Fibroblast of skin of right biceps (primary cell): ENCODE measurements around the gene RBP5.

ENCODE experiments used
- DNase-seq: peaks from one replicate; pipeline ENCODE4 v3.0.0-alpha.2; 2013

The RBP5 gene

DNA sequence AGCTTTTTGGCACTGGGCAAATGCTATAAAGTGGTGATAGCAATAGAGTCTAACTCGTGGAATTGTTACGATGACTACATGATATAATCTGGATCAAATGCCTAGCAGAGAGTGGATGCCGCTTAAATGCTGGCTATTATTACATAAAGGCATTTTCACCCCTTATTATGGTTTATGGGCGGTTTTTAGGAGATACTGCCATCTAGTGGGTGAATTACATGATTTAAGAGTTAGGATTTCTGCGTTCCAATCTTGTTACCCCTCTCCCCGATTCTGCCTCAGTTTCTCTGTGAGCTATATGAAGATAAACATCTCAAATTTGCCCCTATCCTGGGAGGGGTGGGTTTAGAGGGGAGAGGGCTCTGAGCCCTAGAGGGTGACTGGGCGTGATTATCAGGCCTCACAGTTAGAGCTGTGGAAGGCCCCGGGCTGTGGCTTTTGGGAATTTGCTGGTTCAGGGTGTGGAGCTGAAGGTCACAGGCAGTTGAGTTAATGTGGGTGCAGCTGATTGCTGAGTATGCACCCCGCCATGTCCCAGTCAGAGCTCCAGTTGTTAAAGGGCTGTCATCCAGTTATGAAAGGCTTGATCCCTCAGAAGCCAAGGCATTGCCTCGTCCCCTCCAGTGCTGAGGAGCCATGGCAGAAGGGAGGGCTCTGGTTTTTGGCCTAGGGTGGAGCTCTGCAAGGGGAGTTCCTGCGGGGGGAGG lies 15.9 kb upstream of the RBP5 start:
- peak; percentile 34 for DNase-seq

DNA sequence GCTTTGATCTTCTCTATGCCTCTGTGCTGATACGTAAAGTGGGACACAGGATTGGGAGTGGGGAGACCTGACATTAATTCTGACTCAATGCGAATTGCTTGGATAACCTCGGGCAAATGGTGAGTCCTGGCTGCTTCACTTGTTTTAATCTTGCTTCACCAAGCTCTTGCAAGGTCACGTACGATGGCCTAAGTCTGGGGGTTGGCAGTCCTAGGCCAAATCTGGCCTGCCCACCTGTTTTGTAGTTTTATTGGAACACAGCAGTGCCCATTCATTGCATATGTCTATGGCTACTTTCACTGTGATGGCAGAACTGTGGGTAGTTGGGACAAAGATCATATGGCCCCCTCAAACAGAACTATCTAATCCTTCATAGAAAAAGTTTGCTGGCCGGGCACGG lies 14.9 kb upstream of the RBP5 start:
- no peak for DNase-seq

DNA sequence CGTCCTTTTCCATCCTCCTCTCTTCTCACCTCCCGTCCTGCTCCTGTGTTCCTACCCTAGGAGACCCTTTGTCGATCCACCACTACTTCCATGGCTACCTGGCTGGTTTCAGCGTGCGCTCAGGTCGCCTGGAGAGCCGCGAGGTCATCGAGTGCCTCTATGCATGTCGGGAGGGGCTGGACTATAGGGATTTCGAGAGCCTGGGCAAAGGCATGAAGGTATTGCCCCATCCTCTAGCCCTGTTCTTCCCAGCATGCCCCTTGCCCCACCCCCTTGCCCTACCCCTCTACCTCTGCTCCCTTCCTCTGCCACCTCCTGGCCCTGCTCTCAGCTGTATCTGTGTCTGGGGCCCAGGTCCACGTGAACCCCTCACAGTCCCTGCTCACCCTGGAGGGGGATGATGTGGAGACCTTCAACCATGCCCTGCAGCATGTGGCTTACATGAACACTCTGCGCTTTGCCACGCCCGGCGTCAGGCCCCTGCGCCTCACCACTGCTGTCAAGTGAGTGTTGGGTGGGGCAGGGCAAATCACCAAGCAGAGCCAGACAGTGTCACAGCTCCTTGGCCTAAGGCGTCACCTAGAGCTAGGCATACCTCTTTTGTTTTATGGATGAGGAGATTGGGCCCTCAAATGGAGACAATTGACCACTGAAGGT lies 14.2 kb upstream of the RBP5 start:
- no peak for DNase-seq

DNA sequence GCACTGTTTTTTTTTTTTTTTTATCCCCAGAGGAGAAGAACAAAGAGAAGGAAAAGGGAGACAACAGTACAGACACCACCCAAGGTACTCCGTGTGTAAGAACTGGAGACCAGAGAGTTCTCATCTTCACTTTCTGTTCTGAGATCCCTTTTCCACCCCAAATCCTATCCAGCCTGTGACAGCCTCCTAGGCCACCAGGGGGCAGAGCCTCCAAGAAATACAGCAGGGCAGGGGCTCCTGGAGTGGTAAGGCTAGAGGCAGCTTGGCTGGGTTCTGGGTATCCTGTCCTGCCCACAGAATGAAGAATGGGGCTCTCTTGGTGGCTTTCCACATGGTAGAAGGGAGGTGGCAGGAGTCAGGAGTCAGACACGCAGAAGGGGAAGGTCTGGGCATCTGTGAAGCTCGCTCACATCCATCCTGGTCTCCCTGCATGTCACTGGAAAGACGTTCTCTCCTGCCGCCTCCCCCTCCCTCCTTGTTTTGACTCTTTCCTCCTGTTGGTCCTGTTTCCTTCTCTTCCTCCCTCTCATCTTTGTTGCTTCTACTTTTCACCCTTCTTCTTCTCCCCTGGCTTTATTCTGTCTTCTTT lies 13.5 kb upstream of the RBP5 start:
- DNase-seq = peak; percentile 53

DNA sequence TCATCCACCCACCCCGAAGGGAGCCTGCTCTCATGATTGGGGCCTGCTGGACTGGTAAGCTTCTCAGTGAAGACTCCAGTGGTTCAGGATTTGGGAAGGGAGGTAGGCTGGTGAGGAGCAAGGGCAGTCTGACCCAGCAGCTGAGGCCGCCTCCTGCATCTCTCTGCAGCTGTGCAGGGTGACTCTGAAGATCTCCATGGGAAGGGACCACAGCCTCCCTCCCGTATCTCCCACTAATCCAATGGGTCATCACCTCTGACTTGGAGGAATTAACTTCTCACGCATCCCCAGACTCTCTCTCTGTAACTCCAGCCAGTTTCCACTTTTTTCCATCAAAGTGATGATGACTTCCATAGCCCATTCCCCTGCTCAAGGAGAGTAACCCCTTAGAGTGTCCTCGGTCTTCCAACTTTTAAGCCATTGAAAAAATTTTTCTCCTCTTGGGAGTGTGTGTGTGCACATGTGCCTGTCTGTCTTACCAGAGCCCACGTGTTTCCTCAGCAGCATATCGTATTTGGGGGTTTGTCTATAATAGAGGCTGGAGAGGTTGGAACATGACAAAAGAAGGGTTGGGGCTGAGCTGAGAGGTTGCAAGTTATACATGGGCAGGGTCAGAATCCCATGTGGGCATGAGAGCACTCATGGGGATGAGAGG lies 12.8 kb upstream of the RBP5 start:
- DNase-seq = no peak

DNA sequence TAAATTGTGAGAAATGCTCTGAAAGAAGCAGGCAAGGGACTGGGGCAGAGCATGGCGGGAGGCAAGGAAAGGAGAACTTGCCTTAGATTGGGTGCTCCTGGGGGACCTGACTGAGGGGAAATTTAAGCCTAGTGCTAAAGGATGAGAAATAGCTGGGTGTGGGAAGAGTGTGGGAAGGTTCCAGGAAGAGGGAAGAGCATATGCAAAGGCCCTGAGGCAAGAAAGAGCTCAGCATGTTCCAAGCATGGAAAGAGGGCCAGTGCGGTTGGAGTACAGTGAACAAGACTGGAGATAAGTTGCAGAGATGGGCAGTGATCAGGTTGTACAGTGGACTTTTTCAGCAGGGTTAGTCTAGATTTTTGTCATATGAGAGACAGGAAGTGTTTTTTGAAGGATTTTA lies 10.5 kb upstream of the RBP5 start:
- DNase-seq = no peak

DNA sequence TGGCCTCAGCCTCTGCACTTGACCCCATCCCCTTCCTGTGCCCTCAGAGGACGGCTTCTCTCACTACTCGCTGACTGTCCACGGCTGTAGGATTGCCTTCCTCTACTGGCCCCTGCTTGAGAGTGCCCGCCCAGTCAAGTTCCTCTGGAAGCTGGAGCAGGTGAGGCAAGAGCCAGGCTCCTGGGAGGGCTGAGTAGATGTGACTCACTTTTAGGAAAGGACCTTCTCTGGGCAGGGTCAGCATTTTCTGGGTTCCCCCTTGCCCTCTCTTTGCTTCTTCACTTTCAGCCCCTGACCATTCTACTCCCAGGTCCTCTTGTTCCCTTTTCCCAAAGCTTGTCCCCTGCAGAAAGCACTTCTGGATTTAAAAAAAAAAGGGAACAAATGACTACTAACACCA lies 9.2 kb upstream of the RBP5 start:
- DNase-seq = no peak

DNA sequence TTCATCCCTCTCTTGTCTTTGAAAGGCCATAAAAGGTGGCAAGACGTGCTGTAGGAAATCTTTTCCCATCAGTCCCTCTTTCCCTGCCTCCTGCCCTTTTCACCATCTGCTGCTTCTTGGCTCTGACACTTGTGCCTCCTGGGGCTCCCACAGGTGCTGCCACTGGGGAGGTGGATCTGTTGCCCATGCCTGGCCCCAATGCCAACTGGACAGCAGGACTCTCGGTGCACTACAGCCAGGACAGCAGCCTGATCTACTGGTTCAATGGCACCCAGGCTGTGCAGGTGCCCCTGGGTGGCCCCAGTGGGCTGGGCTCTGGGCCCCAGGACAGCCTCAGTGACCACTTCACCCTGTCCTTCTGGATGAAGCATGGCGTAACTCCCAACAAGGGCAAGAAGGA lies 8.0 kb upstream of the RBP5 start:
- DNase-seq = no peak

DNA sequence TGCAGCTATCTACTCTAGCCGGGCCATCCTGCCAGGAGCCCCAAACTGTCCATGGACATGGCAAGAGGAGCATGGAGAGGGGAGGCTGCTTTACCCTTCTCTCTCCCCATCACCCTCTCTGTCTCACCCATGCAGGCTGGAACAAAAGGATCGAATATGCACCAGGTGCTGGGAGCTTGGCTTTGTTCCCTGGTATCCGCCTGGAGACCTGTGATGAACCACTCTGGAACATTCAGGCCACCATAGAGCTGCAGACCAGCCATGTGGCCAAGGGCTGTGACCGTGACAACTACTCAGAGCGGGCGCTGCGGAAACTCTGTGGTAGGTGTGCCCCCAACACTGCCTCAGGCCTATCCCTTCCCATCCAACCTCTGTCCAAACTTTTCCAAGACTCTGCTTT lies 7.4 kb upstream of the RBP5 start:
- DNase-seq = no peak

DNA sequence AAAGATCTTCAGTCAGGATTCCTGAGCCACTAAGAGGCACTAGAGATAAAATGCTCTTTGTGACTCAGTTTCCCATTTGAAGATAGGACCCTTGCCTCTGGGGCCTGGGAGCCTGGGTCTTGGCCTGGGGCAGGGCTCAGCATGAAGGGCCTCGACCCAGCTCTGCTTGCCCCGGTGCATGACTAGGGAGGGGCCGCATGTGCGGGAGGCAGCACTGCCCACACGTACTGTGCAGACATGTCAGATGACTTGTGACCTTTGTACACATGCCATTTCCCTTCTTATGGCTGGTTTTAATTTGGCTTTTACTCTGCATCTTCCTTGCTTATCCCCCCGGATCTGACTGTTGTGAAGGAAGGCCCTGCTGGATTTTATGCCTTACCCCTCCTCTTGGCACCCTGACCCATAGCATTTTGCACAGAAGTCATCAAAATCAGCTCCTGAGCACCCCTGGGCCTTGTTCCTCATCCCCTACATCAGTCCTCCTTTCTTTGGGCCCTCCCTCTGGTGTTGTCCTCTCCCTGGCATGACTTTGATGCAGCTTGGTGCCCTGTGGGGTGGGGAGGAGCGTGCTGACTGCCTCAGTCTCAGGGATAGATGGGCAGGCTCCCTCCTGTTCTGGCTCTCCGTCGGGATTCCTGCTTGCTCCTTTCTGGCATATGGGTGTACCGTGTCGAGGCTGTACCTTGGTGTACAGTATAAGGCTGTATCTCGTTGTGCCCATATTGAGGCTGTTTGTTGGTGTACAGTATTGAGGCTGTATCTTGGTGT lies 5.9 kb upstream of the RBP5 start:
- DNase-seq = no peak

DNA sequence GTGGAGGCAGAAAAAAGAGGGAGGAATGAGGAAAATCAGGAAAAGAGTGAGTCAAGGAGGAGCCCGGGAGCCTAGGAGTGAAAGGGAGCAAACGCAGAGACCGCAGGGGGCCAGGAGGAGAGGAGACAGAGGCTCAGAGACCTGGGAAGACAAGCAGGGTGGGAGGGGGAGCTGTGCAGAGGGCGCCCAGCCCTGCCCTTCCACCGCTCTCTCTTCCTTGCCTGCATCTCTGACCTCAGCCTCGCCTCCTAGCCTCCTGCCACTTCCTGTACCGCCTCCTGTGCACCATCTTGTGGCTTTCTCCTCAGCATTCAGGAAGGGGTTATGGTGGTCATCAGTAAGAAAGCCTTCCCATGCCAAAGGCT lies 2.8 kb upstream of the RBP5 start:
- no peak for DNase-seq

DNA sequence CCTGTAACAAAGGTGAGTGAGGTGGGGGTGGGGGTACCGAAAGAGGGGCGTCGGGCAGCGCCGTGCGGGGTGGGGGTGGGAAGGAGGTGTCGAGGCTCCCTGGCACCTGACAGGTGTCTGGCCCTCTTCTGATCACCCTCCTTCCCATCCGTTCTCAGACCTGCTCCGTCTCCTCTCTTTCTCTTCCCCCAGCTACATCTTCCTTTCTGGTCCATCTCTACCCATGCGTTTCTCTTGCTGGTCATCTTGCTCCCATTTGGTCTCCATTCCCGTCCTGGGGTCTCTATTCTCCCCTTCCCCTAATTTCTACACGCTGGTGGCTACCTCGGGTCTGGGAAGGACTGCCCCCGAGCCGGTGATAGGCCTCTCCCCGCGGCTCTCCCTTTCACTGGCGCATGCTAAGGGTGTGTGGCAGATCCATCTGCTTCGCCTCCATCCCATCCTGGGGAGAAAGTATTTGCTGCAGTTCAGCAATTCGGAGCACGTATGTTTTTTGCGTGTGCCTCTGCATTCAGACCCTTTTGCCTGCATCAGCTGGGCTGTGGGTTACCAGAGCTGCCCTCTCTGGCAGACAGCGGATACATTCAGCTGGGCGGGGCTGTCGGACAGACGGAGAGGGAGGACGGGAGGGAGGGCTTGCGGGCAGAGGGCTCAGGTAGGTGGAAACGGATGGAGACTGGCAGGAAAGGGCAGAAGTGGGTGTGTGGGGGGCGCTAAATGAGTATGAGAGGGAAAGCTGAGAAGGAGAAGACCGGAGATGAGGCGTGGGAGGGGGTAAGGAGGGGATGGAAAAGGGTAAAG lies 2.2 kb upstream of the RBP5 start:
- peak; percentile 36 for DNase-seq

DNA sequence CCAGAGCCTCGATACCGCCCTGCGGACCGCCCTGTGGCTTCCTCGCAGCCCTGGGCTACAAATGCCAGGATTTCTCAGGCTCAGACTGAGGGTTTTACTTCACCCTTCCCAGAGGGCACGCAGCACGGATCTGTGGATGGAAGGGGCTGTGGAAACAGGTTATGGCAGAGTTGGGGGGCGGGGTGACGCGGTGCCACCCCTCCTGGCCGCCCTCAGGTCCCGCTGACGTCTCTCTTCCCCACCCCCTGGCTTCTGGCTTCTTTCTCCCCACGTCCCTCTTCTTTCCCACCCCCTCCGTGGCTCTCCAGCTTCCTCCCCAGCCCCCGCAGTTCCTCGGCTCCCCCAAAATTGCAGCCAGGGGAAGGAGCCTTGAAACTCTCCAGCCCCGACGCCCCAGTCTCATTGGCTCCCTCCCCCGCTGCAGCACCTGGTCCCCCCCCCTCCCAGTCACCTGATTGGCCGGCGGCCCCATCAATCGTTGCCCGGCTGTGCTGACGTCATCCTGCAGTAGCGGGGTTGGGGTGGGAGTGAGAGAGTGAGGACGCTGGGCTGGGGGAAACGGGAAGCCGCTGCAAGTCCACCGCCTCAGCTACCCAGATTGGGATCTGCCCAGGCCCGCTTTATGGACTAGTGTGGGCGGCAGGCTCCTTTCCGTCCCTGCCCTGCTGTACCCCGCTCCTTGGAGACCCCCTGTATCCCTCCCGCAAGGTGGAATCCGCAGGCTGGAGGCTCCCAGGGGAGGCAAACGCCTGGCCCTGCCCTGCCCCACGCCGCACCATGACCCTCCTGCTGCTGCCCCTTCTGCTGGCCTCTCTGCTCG lies 1.4 kb upstream of the RBP5 start, which contains the start of gene CLSTN3:
Gene CLSTN3 (plus strand): TSS at position 500 of the 820 bp plus-strand sequence. CDS start 278 bp downstream, at position 778.
- peak; percentile 77 for DNase-seq

DNA sequence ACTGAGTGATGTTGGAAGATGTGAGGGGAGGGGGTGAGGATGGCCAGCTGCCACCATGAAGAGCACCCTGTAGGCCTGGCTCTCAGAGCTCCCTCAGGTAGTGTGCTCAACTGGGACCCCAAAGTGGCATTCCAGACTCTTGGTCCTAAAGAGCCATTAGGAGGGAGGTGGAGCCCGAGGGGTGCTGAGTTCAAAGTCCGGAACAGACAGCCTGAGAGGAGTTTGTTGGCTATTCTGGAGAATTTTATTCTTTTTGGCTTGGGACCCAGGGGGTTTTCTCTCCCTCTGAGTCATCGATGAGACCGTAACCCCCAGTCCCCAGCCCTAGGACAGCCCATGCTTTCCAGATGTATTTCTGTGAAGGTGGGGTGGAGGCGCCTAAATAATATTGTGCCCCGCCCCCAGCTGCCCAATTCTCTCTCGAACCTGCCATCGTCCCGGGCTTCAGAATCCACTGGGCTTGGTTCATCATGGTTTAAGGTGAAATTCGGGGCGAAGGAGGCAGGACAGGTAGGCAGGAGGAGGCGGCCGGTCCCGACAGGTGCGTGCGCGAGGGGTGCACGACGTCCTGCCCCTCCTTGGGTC lies 690 bp upstream of the RBP5 start:
- DNase-seq = no peak

DNA sequence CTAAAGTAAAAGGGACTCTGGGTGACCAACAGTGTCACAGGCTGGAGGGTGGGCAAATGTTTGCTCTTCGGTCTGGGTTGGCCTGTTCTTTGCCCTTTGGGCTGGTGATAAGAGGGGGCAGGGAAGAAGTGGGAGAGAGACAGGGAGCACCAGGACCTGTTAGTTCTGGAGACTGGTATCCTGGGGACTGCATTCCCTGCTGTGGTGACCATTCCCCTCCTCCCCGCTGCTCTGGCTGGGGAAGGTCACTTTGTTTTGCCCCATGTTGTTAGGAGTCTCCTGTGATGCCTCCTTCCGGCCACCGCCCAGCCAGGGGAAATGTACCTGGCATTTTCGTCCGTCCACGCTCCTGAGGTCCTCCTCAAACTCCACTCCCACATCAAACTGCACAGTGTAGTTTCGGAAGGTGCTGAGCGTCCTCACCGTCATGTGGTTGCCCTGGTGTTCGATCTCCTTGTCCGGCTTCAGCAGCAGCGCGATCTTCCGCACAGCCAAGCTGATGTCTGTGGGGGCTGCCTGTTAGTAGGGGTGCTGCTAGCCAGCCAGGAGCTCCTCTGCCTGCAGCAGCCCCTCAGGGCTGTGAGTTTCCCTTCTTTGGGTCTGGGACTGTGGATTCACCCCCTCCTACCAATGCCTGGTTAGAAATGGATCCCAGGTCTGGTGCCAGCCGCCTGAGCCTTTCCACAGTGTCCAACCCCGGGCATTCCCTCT lies 618 bp downstream of the RBP5 start:
- DNase-seq = no peak

DNA sequence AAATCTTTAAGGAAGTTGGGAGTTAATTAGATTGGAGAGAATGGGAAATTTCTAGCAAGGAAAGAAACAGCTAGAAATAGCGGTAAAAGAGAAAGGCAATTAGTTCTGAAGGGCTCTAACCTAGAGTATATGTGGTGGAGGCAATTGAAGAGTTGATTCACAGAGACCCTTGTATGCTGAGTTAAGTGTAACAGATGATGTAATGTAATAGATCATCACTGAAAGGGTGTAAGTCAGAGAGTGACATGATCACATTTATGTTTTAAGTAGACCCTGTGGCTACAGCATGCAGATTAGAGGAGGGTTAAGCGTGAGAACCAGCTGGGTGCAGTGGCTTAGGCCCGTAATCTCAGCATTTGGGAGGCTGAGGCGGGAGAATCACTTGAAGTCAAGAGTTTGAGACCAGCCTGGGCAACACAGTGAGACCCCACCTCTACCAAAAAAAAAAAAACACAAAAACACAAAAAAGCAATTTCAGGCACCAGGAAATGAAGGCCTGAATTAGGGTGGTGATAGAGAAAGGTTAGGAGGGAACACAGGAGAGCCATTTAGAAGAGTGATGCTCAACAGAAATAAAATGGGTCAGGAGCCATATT lies 3.0 kb downstream of the RBP5 start:
- no peak for DNase-seq

DNA sequence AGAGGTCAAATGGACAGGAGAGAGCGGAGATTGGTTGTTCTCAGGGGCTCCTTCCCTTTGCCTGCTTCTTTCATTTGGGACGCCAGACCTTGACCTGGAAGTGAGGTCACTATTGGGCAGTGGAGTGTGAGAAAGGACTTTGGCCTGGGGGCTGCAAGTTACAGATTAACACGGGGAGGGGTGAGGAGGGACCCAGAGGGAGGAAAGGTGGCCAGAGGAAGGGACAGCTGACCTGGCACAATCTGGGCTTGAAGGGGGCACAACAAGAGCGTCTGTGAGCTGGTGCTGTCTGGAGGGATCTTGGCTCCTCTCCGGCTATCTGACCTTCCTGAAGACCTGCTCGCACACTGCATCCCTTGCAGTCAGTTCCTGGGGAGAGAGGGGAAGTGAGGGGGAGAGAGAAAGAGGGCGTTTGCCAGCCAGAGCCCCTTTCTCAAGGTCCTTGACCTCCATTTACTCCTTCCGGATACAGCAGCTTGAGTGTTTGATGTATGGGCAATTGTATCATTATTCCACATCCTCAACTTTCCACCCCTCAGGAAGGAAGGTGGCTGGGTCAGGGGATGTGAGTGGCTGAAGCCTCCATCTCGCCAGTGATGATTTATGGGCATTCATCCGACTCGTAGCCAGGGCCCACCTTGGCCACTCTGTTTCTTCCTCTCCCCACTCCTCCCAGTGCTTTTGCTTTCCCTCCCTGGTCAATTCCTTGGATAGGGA lies 4.7 kb downstream of the RBP5 start:
- no peak for DNase-seq

DNA sequence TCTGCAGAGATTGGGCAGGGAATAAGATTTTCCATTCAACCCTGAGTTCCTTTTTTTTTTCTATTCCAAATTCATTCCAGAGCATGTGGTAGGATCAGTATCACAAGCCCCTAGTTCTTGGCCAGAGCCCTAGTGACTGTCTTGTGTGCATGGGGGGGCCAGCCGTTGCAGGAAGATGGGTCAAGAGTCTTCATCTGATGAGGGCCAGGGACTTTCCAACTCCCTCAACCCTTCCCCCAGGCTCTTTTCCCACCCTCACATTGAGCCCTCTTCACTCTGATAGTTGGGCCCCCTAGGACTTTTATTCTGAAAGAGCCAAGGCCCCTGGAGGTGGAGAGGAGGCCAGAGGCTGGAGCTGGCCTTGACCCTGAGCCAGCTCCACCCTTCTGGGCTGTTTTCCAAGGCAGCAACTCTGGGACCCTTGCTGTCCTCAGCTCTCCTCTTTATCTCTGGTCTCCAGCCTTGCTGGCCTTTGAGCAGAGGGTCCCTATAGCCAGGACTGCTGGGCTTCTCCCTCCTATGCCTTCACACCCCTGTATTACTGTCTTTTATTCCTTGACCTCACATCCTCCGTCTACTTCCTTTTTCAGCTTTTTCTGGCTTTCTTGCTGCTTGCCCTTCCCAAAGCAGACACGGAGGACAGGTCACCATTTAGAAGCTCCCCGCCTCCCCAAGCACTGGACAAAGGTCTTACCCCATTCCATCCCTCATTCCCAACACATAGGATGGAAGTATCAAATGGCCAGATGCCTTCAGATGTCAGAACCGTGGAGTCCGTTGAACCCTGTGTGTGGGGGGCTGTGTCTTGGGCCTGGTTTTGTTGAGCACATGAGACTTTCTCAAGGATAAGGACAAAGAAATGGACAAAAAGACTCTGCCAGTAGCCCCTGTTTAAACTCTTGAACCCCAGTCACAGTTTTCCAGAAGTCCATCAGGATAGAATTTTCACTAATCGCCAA lies 5.6 kb downstream of the RBP5 start:
- no peak for DNase-seq
